HG03457 (cell line): ENCODE results near the gene CENPK.
A peak's percentile ranks its signal among the peaks of the same experiment; 100 is the strongest.
"Not testable (repeated sequence)": the region's sequence is repeated elsewhere in the genome, so short reads cannot be mapped to it uniquely, and the experiment has no call there.

Source experiments
- ATAC-seq: cut with Tn5 transposase; IDR thresholded peaks from one replicate; pipeline ENCODE4 v1.9.1; 2021; ENCODE audit warnings: moderate number of reproducible peaks; ENCODE audit not compliant: unreplicated experiment

CENPK gene

GRCh38 chr5:65562731-65563701, at the start of gene CENPK, which contains the start of gene PPWD1:
CENPK (minus strand) TSS chr5:65563168; CDS start chr5:65554907, 8,261 bp downstream.
PPWD1 (plus strand) TSS chr5:65563296; CDS start chr5:65563311, 15 bp downstream.
- ATAC-seq = peak; percentile 96

- no peak for ATAC-seq
Measured at GRCh38 chr5:65612298-65612907, 49.4 kb upstream of the CENPK start.

GRCh38 chr5:65611524-65611923, 48.6 kb upstream of the CENPK start:
- no peak for ATAC-seq

GRCh38 chr5:65601761-65602160, 38.8 kb upstream of the CENPK start:
- not testable (repeated sequence) for ATAC-seq

- ATAC-seq = no peak
Measured at GRCh38 chr5:65588694-65589093, 25.7 kb upstream of the CENPK start.

GRCh38 chr5:65577141-65577540, 14.2 kb upstream of the CENPK start:
- no peak for ATAC-seq

- ATAC-seq = no peak
Measured at GRCh38 chr5:65570598-65571226, 7.7 kb upstream of the CENPK start.

GRCh38 chr5:65566505-65566904, 3.5 kb upstream of the CENPK start:
- no peak for ATAC-seq

- no peak for ATAC-seq
Measured at GRCh38 chr5:65563777-65564176, 809 bp upstream of the CENPK start.

GRCh38 chr5:65556718-65557117, 6.2 kb downstream of the CENPK start:
- no peak for ATAC-seq

- ATAC-seq = no peak
Measured at GRCh38 chr5:65556181-65556580, 6.8 kb downstream of the CENPK start.

- ATAC-seq = no peak
Measured at GRCh38 chr5:65555287-65555686, 7.7 kb downstream of the CENPK start.

GRCh38 chr5:65553941-65554340, 9.0 kb downstream of the CENPK start:
- no peak for ATAC-seq

GRCh38 chr5:65548281-65548680, 14.7 kb downstream of the CENPK start:
- ATAC-seq = no peak

GRCh38 chr5:65546141-65546540, 16.8 kb downstream of the CENPK start:
- no peak for ATAC-seq

- ATAC-seq = no peak
Measured at GRCh38 chr5:65544473-65544872, 18.5 kb downstream of the CENPK start.

GRCh38 chr5:65539827-65540226, 23.1 kb downstream of the CENPK start:
- ATAC-seq = no peak

GRCh38 chr5:65535529-65535987, 27.4 kb downstream of the CENPK start:
- ATAC-seq = no peak

GRCh38 chr5:65530904-65531303, 32.1 kb downstream of the CENPK start:
- no peak for ATAC-seq

GRCh38 chr5:65525726-65526125, 37.2 kb downstream of the CENPK start:
- no peak for ATAC-seq

- ATAC-seq = no peak
Measured at GRCh38 chr5:65512170-65512937, 50.6 kb downstream of the CENPK start.
